ENCODE measurements around the gene KCNQ1.

GRCh38 chr11:2549876-2550605, 105.2 kb downstream of the KCNQ1 start:
- TF ChIP-seq POLR2AphosphoS5 (IDR thresholded peaks at IDR 0.05; ENCODE audit: low read depth, low read length) (no peak), POLR2A (IDR thresholded peaks at IDR 0.05; ENCODE audit: low read depth, low read length) (no peak), TAF1 (IDR thresholded peaks at IDR 0.05; ENCODE audit: borderline replicate concordance, low read depth, low read length) (no peak)

Measured in GM12892 (cell line).